Stimulated activated CD8-positive, alpha-beta memory T cell treated with anti-CD3 and anti-CD28 coated beads, Interleukin-12 subunit alpha, Interleukin-12 subunit beta, amount 100 ng/mL, for 1 hour (primary cell): ENCODE measurements around the gene DPP10.

ENCODE experiments used
- DNase-seq: peaks from one replicate; pipeline ENCODE4 v3.0.0-alpha.2; 2020; ENCODE audit warnings: low read depth

DPP10 gene

DNA sequence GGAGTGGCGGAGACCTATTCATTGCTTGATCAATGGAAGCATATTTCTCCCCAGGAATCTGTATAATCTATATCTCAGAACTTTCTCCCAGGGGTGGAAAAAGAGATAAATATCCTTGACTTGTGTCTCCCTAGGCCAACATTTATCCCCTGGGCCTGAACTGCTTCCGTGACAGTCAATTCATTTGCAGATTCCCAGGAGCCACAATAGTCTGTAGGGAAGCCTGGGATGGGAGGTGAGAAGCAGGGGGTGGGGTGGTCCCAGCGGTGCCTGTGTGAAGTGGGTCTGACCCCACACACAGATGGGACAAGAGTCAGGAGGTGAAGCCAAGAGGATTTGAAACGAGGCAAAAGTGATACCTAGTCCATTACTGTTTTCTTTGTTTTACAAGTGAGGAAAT is 166.8 kb downstream of the DPP10 start:
- no peak for DNase-seq

DNA sequence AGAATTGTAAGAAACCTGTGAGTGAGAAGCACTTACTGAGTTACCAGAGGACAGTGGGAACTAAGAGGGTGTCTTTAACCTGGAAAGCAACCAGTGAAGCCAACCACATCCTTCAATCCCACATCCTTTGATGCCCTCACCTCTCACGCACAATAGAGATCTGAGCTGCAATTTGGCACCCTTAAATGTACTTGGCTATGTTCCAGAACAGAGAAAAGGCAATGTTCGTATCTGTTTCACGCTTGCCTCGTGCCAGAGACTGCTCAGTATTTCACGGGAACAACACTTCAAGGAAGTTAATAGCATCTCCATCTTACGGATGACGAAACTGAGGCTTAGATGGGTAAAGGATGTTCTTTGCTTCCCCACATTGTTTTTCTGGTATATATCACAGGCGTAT is 167.4 kb downstream of the DPP10 start:
- no peak for DNase-seq

DNA sequence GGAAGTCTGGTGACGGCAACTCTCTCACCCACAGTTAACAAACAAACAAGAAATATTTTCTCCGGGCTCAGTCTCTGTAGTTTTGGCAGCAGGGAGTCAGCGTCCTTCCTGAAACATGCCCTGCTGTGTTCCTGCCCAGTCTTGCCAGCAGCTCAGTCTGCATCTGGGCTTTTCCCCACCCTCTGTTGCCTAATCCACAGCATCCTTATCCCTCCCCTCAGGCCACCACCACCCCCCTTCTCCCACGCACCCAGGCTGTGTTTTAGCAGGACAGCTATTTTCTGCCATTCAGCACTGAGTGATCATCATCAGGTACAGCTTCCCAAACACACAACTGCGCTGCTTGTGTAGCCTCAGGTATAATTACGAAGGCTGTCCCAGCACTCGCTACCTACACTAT is 168.2 kb downstream of the DPP10 start:
- no peak for DNase-seq

DNA sequence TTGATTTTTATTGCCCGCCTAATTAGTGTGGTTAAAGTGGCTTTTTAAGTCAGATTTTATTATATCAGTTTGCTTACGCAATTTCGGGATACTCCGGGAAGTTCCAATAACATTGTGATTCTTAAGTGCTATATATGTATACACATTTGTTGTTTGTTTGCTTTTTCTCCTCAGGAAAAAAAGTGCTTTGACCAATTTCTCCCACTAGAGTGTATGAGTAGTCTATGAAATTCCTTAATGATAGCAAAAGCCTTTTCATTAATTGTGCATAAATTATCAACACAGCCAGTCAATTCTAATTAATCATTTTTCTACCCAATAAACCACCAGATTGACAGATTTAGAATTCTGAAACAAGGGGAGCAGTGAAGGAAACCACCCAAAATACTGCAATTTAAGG is 172.2 kb downstream of the DPP10 start:
- no peak for DNase-seq

DNA sequence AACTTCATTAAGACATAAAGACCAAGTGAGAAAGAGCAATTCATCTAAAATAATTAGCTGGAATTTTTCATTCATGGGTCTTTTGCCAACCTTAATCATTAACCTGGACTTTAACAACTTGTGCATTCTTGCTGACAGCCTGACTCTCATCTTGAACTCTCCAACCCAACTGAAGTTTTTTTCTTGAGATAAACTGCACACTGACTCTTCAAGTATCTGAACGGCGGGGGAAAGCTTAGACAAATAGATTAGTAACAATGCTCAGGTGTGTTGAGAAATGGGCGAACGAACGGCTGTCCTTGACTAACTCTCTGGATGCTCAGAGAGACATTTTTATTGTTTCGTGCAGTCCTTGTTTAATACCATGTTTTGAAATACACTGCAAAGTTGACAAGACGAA is 186.0 kb downstream of the DPP10 start:
- DNase-seq = no peak

DNA sequence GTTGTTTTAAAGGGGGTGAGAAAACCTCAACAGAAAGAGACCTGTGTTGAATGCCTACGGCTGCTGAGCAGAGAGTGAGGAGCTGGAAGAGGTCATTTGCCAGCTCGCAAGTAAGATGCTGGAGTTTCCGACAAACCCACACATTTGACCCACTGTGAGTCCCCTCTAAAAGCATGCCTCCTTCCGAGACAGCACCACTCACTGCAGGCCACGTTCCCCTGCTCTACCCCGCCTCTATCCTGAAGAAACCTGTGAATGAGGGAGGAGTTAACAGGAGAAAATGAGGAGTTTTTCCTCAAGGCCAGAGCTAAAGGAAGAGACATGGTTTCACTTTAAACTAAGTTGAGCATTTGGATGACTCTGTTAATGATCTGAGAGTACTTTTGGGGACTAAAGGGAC is 188.7 kb downstream of the DPP10 start:
- DNase-seq = no peak

DNA sequence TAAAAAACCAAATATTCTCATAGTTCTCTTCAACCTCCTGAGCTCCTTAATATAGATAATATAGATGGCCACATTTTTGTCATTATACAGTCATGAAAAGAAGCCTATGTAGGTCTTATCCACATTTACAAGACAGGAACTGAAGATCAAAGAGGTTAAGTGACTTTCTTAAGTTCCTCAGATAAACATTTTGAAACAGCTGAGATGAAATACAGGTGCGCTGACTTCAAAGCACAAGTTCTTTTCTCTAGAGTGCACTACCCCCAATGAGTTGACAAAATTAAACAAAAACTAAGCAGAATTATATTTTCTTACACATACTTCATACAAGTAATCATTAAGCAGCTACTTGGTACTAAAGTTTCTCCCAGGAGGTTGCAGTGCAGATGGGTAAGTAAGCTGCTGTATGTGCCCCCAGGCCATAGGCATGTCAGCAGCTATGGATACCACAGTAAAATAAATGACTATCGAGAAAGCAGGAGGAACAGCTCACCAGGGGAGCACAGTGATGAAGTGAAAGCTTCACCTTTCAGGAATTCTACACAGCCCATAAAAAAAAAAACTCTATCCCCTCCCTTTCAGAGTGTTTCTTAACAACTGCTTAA is 199.8 kb downstream of the DPP10 start:
- DNase-seq = no peak

DNA sequence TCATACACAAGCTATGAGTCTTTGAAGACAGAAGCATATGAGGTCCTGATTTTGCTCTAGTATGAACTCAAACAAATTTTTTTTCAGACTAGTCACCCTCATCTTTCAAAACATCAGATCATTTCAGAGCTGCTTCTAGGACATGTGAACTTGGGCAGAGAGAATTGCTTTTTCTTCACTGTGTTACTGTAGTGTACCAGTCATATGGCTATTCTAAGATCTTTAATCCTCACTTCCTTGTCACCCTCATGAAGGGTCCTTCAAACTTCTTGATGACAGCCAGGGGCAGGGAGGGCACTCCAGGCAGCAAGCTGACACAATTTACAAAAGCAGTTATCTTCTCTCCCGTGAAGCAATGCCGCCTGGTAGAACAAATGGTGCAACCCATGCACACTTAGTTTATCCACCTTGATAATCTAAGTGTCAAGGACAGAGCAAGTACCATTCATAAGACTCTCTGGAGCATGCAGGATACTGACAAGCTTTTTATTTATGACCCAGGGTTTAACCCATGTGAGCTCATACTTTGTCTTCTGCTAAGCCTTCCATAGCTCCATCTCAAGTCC is 200.6 kb downstream of the DPP10 start:
- no peak for DNase-seq

DNA sequence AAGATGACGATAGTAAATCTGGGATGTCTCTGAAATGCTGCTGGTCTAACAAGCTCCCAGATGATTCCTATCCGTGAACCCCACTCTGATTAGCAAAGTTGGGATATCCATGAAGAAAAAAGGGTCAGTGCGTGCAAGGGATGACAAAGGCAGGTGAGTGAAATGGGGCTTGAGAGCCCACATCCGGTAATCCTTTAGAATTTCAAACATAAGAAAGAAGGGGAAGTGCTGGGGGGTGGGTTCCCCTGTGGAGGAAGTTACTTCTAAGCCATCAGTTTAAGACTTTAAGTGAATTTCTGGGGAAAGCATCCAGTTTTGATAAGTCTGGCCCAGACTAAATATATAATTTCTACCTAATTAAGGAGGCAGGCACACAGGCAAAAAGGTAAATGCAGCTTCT is 209.5 kb downstream of the DPP10 start:
- no peak for DNase-seq

DNA sequence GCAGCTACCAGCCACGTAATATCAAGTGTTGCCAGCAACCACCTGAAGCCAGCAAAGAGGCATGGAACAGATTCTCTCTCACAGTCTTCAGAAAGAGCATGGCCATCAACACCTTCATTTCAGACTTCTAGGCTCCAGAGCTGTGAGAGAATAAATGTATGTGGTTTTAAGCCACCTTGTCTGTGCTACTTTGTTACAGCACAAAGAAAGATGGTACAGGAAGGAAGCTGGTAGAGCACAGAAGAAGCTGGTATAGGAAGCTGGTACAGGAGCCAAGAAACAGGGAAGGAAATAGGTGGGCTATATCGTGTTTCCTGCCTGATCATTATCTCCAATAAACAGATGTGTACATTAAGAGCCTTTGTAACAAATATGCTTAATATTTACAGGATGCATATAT is 217.4 kb downstream of the DPP10 start:
- no peak for DNase-seq

DNA sequence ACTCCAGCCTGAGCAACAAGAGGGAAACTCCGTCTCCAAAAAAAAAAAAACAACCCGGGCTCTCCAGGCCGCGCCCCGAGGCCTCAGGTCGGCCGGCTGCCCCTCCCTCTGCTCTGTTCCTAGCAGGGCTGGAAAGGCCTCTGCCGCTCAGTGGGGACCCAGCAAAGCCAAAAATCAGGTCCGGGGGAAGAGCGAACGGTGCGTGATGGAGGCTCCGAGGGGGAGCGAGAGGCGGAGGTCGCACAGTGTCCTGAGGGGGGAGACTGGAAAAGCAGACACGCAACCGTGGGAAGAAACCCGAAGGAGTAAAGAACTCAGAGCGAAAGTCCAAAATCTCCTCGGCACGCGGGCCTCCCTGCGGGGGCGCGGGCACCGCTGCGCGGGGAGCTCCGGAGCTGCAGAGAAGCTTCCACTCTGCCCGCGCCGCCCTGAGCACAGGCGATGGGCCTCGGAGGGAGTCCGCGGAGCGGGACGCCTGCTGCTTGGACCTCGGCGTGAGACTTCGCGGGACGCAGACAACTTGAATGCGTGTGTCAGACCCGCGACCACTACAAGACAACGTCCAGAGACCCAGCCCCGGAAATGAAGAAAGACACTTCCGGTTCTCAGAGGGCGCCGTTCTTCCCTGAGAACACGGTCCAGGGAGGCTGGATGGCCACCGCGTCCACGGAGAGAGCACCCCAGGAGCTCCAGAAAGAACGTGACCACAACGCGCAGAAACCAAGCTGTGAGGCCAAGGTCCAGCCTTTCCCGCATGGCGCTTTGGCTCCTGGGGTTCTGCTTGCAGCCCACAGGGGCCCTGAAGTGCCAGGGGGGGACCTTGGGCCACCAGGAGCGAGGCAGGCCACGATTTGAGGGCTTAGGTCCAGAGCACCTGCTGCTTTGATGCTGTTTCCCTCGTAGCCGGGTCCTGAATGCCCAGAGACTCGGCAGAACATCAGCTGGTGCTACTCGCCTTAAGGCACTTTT is 219.8 kb downstream of the DPP10 start:
- DNase-seq = no peak

DNA sequence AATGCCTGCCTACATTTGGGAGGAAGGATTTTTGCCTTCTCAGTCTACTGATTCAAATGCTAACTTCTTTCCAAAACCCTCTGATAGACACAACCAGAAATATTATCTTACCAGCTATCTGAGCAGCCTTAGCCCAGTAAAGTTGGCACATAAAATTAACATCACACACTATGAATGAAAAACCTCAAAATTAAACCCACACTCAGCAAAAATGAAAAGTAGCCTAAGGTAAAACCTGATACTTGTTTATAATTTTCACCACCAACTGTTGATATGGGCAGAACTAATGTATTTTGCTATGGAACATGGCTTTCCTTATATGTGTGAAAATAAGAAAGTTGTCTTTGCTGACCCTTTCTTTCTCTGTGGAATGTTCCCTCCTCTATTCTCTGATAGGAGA is 226.0 kb downstream of the DPP10 start:
- DNase-seq = no peak

DNA sequence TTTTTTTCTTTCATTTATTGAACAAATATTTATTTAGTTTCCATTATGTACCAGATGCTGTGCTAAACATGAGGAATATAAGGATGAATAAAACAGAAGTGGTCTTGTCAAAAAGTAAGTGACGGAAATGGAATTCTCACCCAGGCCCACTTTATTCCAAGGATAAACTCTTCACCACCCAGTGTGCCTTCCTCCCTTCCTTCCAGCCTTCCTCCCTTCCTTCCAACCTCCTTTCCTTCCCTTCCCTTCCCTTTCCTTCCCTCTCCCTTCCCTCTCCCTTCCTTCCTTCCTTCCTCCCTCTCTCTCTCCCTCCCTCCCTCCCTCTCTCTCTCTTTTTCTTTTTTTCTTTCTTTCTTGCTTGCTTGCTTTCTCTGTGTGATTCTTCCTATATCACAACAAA is 240.8 kb downstream of the DPP10 start:
- DNase-seq = no peak

DNA sequence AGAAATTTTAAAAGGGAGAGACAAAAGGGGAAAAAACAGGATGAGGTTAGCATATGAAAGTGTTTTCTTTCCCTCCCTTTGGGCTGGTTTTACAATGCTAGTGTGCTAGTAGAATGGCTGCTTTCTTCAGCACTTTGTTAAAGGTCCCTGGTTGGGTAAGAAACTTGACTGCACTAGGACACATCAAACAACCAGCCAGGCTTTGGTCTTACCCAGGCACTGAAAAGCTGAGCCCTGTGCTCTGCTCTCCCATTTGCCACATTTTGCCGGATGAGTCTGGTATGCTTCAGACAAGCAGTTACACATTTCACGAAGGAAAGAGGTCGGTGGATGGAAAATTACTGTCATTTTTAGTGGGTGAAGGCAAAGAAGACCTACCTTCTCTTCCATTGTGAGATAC is 242.0 kb downstream of the DPP10 start:
- DNase-seq = no peak

DNA sequence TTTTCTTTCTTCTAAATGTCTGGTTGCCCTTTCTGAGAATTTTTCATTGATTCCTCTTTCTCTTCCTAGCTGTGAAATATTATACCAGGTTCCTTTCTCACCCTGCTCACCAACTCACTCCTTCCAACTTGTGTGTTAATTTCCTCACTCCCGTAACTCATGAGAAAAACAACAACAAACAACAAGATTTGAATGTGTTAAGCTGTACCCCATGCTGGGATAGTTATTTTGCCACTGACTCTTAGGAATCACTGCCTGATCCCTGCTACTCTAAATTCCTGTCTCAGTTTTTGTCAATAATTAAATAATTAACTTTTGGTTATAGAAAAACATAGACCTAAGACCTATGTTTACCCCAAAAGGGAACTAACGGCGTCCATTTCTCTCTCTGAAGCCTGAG is 242.7 kb downstream of the DPP10 start:
- no peak for DNase-seq

DNA sequence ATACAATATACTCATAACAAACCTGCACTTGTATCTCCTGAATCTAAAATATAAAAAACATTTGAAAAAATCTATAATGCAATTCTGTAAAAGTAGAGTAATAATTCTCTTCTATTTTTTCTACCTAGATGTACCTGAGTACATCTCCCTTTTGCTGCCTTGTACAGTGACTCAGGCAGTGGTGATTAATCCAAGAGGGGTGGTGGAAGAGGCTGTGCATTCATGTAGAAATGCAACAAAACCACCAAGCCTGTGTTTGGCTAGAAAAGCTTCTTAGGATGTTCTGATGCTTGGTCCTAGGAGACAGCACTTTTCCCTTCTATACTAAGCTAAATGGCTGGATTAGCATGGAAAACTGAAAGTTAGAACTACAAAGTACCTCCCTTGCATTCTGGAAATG is 245.8 kb downstream of the DPP10 start:
- DNase-seq = no peak

DNA sequence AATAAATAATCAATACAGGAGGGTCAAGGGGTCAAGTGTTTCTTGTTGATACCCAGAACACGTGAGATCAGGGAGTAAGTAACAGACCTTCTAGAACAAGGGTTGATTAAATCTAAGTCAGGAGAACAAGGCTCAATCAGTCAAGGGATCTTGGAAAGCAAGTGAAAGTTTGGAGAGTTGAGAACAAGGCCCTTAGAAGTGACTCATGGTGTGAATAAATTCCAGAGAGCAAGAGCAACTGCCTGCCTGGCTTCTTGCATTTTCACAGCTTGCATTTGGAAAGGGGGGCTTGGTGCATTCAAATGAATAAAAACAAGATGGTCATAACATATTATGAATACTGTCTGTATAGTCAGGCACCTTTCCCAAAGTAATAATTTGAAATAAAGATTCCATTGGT is 256.1 kb downstream of the DPP10 start:
- DNase-seq = no peak

DNA sequence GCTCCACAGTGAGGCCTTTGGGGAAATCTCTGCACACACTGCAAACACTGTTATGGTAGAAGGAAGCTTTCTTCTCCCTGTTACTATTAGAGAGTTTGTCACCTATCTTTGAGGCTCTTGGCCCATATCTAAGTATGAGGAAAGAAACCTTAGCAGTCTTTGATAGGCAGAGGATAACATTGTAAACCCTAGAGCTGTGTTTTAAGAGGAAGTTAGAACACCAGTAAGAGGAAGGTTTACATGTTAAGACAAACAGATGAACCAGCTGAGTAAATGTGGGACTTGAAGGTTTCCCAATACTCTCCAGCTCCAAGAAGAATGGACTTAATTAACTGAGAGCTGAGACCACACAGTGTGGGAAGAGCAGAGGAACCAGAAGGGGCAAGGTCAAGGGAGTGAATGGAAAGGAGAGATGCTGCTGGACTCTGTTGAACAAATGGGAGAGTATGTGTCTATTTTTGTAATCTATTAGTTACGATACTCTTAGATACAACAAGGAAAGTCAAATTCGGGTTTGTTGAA is 257.0 kb downstream of the DPP10 start:
- DNase-seq = no peak

DNA sequence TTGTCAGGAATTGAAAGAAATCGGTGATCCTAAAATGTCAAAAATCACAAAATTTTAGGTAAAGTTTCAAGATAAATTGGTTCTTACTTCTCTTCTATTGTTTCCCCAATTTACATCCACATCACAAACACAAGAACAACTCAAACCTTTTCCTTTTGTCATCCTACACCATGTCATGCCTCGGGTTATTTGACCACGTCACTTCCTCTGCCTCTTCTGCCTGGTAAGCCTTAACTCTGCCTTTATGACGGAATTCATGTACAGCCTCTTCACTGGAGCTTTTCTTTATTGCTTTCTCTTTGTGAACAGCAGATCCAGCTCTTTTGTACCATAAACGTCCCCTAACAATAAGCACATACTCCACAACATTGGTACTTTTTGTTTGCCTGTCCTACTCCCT is 258.0 kb downstream of the DPP10 start:
- DNase-seq = no peak

DNA sequence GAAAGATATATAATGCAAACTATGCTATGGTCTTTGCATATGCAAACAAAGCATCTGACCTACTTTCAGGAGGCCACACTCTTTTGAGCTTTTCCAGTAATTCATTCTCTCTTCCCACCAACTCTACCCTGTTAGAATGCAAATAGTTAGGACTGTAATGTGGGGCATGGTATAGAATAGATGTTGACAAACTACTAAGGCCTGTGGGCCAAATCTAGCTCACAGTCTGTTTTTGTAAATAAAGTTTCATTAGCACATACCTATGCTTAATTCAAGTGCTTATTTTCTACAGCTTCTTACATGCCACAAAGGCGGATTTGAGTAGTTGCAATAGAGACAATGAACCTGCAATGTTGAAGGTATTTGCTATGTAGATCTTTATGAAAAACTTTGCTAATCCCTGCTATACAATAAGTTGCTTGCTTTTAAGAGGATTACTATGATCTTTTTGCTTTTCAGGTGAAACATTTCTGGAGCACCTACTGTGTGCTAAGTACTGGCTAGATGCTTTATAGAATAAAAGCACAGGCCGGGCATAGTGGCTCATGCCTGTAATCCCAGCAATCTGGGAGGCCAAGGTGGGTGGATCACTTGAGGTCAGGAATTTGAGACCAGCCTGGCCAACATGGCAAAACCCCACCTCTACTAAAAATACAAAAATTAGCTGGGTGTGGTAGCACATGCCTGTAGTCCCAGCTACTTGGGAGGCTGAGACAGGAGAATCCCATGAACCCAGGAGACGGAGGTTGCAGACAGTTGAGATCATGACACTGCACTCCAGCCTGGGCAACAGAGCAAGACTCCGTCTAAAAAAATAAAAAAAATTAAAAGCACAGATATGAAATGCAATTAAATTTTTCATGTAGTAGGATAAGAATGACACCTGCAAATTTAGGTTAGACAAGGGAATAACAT is 267.8 kb downstream of the DPP10 start:
- DNase-seq = no peak

DNA sequence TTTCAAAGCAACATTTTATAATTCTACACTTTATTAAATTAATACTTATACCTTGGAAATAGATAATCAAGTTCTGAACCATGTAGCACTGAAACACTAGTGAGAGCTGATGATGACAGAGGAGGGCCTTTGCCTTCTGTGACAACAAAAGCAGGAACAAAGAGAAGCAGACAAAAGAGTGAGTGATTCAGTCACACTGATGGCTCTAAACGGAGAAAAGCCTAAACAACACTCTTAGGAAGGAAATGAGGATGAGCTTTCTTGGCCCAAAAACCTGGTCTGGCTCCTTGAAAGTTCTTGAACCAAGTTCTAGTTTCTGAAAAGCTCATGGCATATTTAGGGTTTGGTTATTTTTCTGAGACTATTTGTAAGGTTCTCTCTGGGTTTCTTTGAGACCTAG is 271.9 kb downstream of the DPP10 start:
- no peak for DNase-seq

DNA sequence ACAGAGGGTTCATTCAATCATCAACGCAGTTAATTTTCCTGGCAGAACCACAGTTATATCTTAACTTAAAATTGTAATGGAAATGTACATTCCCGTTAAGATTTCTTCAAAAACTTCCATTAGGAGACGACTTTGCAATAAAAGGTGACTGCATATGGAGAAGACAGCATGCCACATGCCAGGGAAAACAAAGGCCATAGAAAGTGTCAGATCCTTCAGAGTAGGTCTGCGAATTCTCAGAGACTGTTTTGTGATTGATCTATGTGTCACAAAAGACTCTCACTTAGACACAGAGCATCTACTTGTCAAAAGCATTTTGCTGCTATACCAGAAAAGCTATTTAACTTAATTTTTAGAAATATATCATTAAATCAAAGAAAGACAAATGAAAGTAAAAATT is 274.6 kb downstream of the DPP10 start:
- no peak for DNase-seq
